Neural progenitor cell (in vitro differentiated cells): ENCODE measurements around the gene GPI. TPM values are rescaled to one million over a fixed set of nuclear protein-coding genes. Genes with fewer than 3 reads are reported as not detected.
"Not testable (repeated sequence)": the region's sequence is repeated elsewhere in the genome, so short reads cannot be mapped to it uniquely, and the experiment has no call there.

ENCODE experiments used
- DNase-seq: peaks from one replicate; pipeline ENCODE4 v3.0.0-alpha.2; 2016; ENCODE audit warnings: low spot score
- H2AFZ ChIP-seq: fragments of 200-600 bp; sonication (generic); replicated peaks from 2 replicates; pipeline ENCODE4 v1.6.1; 2016; ENCODE audit warnings: antibody characterized with exemption
- H3F3A ChIP-seq: fragments of 200-600 bp; sonication (generic); 2 replicates; pipeline ENCODE4 v1.6.1; 2016; ENCODE audit warnings: antibody characterized with exemption, low read depth
- H3K27ac ChIP-seq: fragments of 200-600 bp; sonication (generic); 2 replicates; pipeline ENCODE4 v1.5.1; 2016; ENCODE audit warnings: mild to moderate bottlenecking
- H3K27me3 ChIP-seq: fragments of 200-600 bp; sonication (generic); 2 replicates; pipeline ENCODE4 v1.6.1; 2016; ENCODE audit warnings: mild to moderate bottlenecking, moderate library complexity
- H3K36me3 ChIP-seq: fragments of 200-600 bp; sonication (generic); 2 replicates; pipeline ENCODE4 v1.5.1; 2016
- H3K4me1 ChIP-seq: fragments of 200-600 bp; sonication (generic); 2 replicates; pipeline ENCODE4 v1.6.1; 2016; ENCODE audit warnings: mixed run types
- H3K4me2 ChIP-seq: fragments of 200-600 bp; sonication (generic); 2 replicates; pipeline ENCODE4 v1.6.1; 2016
- H3K4me3 ChIP-seq: fragments of 200-600 bp; sonication (generic); 2 replicates; pipeline ENCODE4 v1.5.1; 2016
- H3K79me2 ChIP-seq: fragments of 200-600 bp; sonication (generic); 2 replicates; pipeline ENCODE4 v1.6.1; 2016; ENCODE audit warnings: low read depth
- H3K9ac ChIP-seq: fragments of 200-600 bp; sonication (generic); 2 replicates; pipeline ENCODE4 v1.6.1; 2016
- H3K9me3 ChIP-seq: fragments of 200-600 bp; sonication (generic); 2 replicates; pipeline ENCODE4 v1.5.1; 2016; ENCODE audit warnings: low read depth
- H4K20me1 ChIP-seq: fragments of 200-600 bp; sonication (generic); 2 replicates; pipeline ENCODE4 v1.6.1; 2016; ENCODE audit warnings: low read depth
- H3K27ac Mint-ChIP-seq: 3 replicates; pipeline ENCODE4 v1.8.0; 2021; ENCODE audit warnings: mixed read lengths
- H3K27me3 Mint-ChIP-seq: 2 replicates; pipeline ENCODE4 v1.8.0; 2022; ENCODE audit warnings: low read depth, mild to moderate bottlenecking, inconsistent platforms, moderate library complexity, mixed read lengths; ENCODE audit not compliant: insufficient read depth
- H3K36me3 Mint-ChIP-seq: 3 replicates; pipeline ENCODE4 v1.8.0; 2021; ENCODE audit warnings: mixed read lengths
- H3K4me1 Mint-ChIP-seq: 3 replicates; pipeline ENCODE4 v1.8.0; 2021; ENCODE audit warnings: mixed read lengths
- H3K4me3 Mint-ChIP-seq: 3 replicates; pipeline ENCODE4 v1.8.0; 2021; ENCODE audit warnings: mild to moderate bottlenecking, moderate library complexity, mixed read lengths
- H3K9me3 Mint-ChIP-seq: 3 replicates; pipeline ENCODE4 v1.8.0; 2020; ENCODE audit warnings: mixed read lengths
- CTCF ChIP-seq: fragments of 200-600 bp; sonication (generic); IDR thresholded peaks from 2 replicates; pipeline ENCODE4 v1.5.1; 2017; ENCODE audit warnings: antibody characterized with exemption, mild to moderate bottlenecking
- EZH2 ChIP-seq: fragments of 200-600 bp; sonication (generic); IDR thresholded peaks from 2 replicates; pipeline ENCODE4 v1.6.1; 2017; ENCODE audit warnings: antibody characterized with exemption, mild to moderate bottlenecking, moderate library complexity
- EZH2phosphoT487 ChIP-seq: fragments of 200-600 bp; sonication (generic); IDR thresholded peaks from 2 replicates; pipeline ENCODE4 v1.6.1; 2017; ENCODE audit warnings: antibody characterized with exemption
- total RNA-seq: library from RNA; depleted of rRNA; stranded (reverse); fragments of >200 nt; gene quantifications from 2 replicates; pipeline ENCODE4 v1.2.3, GENCODE V29; 2015; ENCODE audit warnings: low replicate concordance

GPI gene
- total RNA-seq, 1 donor from 2014 or later: 109 TPM

DNA sequence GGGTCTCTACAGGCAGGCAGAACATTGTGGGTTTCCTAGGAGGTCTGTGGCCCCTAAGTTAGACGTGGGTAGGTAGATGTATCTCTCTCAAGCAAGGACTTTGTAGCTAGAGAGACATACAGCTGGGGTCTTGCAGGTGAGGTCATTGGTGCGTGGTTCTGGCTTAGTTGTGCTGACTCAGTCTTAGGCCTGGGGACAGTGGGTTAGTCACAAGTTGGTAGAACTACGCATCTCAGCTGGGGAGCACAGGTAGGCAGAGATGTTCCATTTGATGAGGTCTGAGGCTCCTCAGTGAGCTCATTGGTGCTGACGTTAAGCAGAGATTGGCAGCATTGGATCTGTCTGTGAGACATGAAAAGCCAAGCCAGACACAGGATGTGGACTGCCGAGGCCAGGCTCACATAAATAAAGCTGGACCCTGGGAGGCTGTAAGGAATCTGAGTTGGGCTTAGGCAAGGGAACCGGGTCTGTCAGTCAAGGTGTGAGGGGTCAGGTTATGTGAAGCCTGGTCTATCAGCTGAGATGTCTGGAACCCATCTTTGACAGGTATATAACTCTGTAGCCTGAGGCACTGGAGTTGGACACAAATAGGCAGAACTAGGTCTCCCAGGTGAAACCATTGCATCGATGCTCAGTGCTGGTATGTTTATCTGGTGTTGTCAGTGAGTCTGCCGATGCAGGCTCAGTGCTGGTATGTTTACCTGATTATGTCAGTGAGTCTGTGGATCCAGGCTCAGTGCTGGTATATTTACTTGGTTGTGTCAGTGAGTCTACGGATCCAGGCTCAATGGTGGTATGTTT is 21.8 kb downstream of the GPI start:
- Mint-ChIP-seq H3K27ac (no peak overlapping the region), H3K27me3 (peaks cover 2% of the 10 kb centered on the region), H3K4me3 (no peak overlapping the region), H3K4me1 (no peaks in the 10 kb centered on the region), H3K36me3 (peaks cover 46% of the 10 kb centered on the region), H3K9me3 (no peaks in the 10 kb centered on the region)
- Histone ChIP-seq H3K4me3 (no peak overlapping the region), H3K4me1 (no peaks in the 10 kb centered on the region), H3K9me3 (no peaks in the 10 kb centered on the region), H3K4me2 (no peak overlapping the region), H3K27ac (no peak overlapping the region), H3K79me2 (no peaks in the 10 kb centered on the region), H3K9ac (no peak overlapping the region), H3K36me3 (no peaks in the 10 kb centered on the region), H4K20me1 (no peaks in the 10 kb centered on the region), H2AFZ (no peak overlapping the region), H3K27me3 (no peaks in the 10 kb centered on the region), H3F3A (no peaks in the 10 kb centered on the region)
- DNase-seq: no peak
- TF ChIP-seq CTCF: no peak
- TF ChIP-seq EZH2phosphoT487: no peak
- TF ChIP-seq EZH2: no peak

DNA sequence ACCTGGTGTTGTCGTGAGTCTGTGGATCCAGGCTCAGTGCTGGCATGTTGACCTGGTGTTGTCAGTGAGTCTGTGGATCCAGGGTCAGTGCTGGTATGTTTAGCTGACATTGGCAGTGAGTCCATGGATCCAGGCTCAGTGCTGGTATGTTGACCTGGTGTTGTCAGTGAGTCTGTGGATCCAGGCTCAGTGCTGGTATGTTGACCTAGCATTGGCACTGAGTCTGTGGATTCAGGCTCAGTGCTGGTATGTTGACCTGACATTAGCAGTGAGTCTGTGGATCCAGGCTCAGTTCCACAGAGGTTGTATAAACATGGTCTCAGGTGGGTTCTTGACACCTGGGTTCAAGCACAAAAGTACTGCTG is 22.4 kb downstream of the GPI start:
- Mint-ChIP-seq H3K4me3 (no peak overlapping the region), H3K27me3 (peaks cover 2% of the 10 kb centered on the region), H3K36me3 (peaks cover 45% of the 10 kb centered on the region), H3K4me1 (no peaks in the 10 kb centered on the region), H3K27ac (no peak overlapping the region), H3K9me3 (no peaks in the 10 kb centered on the region)
- Histone ChIP-seq H3K4me3 (no peak overlapping the region), H2AFZ (no peak overlapping the region), H4K20me1 (no peaks in the 10 kb centered on the region), H3K9ac (no peak overlapping the region), H3K4me2 (no peak overlapping the region), H3K36me3 (no peaks in the 10 kb centered on the region), H3F3A (no peaks in the 10 kb centered on the region), H3K4me1 (no peaks in the 10 kb centered on the region), H3K9me3 (no peaks in the 10 kb centered on the region), H3K79me2 (no peaks in the 10 kb centered on the region), H3K27ac (no peak overlapping the region), H3K27me3 (no peaks in the 10 kb centered on the region)
- no peak for TF ChIP-seq EZH2phosphoT487
- TF ChIP-seq CTCF: no peak
- no peak for TF ChIP-seq EZH2
- no peak for DNase-seq

DNA sequence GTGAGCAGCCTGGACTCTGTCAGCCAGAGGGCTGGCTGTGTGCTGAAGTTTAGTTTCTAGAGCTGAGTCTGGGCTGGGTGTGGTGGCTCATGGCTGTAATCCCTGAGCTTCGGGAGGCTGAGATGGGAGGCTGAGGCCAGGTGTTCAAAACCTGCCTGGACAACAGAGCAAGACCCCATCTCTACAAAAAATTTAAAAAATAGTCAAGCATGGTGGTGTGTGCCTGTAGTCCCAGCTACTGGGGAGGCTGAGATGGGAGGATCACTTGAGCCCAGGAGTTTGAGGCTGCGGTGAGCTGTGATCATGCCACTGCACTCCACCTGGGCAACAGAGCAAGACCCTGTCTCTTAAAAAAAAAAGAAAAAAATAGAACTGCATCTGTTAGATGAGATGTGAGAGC is 23.7 kb downstream of the GPI start:
- not testable (repeated sequence) for H3K4me1 Mint-ChIP-seq, H3K36me3 ChIP-seq, H3K27ac ChIP-seq, H3K9me3 Mint-ChIP-seq, H3K4me3 Mint-ChIP-seq, H3K4me3 ChIP-seq, H3K4me2 ChIP-seq, DNase-seq, H3K27me3 Mint-ChIP-seq, H3K27ac Mint-ChIP-seq, H3K9me3 ChIP-seq, H3K4me1 ChIP-seq, H4K20me1 ChIP-seq, H3K27me3 ChIP-seq, H2AFZ ChIP-seq, H3K9ac ChIP-seq, H3K79me2 ChIP-seq, H3F3A ChIP-seq
- H3K36me3 Mint-ChIP-seq: peaks cover 32% of the 10 kb centered on the region

- no peaks in the 10 kb centered on the region for H3K27me3 Mint-ChIP-seq
- Histone ChIP-seq H3K4me2 (no peak overlapping the region), H3K27ac (no peak overlapping the region), H3K36me3 (no peaks in the 10 kb centered on the region), H3F3A (no peaks in the 10 kb centered on the region), H3K4me1 (no peaks in the 10 kb centered on the region), H3K79me2 (no peaks in the 10 kb centered on the region), H3K9ac (no peak overlapping the region), H4K20me1 (no peaks in the 10 kb centered on the region), H3K4me3 (no peak overlapping the region), H2AFZ (no peak overlapping the region), H3K27me3 (no peaks in the 10 kb centered on the region), H3K9me3 (no peaks in the 10 kb centered on the region)
- H3K9me3 Mint-ChIP-seq: no peaks in the 10 kb centered on the region
- no peak overlapping the region for H3K27ac Mint-ChIP-seq
- TF ChIP-seq EZH2phosphoT487 (no peak), EZH2 (no peak)
- no peak for DNase-seq
- H3K4me3 Mint-ChIP-seq: no peak overlapping the region
- H3K4me1 Mint-ChIP-seq: no peaks in the 10 kb centered on the region
- peaks cover 11% of the 10 kb centered on the region for H3K36me3 Mint-ChIP-seq
Observed at GRCh38 chr19:34391813-34392212, 26.8 kb downstream of the GPI start.
